Smooth muscle cell (in vitro differentiated cells): ENCODE results near the gene SBF2. TPM values are rescaled to one million over a fixed set of nuclear protein-coding genes. Genes with fewer than 3 reads are reported as not detected.
A peak's percentile ranks its signal among the peaks of the same experiment; 100 is the strongest.
"Not testable (repeated sequence)": the region's sequence is repeated elsewhere in the genome, so short reads cannot be mapped to it uniquely, and the experiment has no call there.

Experiments used
- DNase-seq: peaks from one replicate; lab custom pipeline; 2025; ENCODE audit not compliant: unreplicated experiment; lab: John Stamatoyannopoulos, UW
- H2AFZ ChIP-seq: fragments of 200-600 bp; sonication (generic); 2 replicates; pipeline ENCODE4 v1.6.0; 2016; ENCODE audit warnings: antibody characterized with exemption, low read depth, mild to moderate bottlenecking
- H3F3A ChIP-seq: fragments of 200-600 bp; sonication (generic); 2 replicates; pipeline ENCODE4 v1.6.0; 2017; ENCODE audit warnings: antibody characterized with exemption, low read depth
- H3K27ac ChIP-seq: fragments of 200-600 bp; sonication (generic); 2 replicates; pipeline ENCODE4 v1.5.1; 2016; ENCODE audit warnings: low read depth, mild to moderate bottlenecking
- H3K27me3 ChIP-seq: fragments of 200-600 bp; sonication (generic); 2 replicates; pipeline ENCODE4 v1.6.1; 2016; ENCODE audit warnings: low read depth, mild to moderate bottlenecking
- H3K36me3 ChIP-seq: fragments of 200-600 bp; sonication (generic); 2 replicates; pipeline ENCODE4 v1.5.1; 2016; ENCODE audit warnings: low read depth
- H3K4me1 ChIP-seq: fragments of 200-600 bp; sonication (generic); 2 replicates; pipeline ENCODE4 v1.5.1; 2016; ENCODE audit warnings: low read depth
- H3K4me2 ChIP-seq: fragments of 200-600 bp; sonication (generic); 2 replicates; pipeline ENCODE4 v1.6.0; 2016; ENCODE audit warnings: mild to moderate bottlenecking
- H3K4me3 ChIP-seq: fragments of 200-600 bp; sonication (generic); 2 replicates; pipeline ENCODE4 v1.5.1; 2016; ENCODE audit warnings: mild to moderate bottlenecking
- H3K79me2 ChIP-seq: fragments of 200-600 bp; sonication (generic); 2 replicates; pipeline ENCODE4 v1.6.0; 2016; ENCODE audit warnings: low read depth, mild to moderate bottlenecking
- H3K9ac ChIP-seq: fragments of 200-600 bp; sonication (generic); 2 replicates; pipeline ENCODE4 v1.6.0; 2016; ENCODE audit warnings: low read depth
- H3K9me3 ChIP-seq: fragments of 200-600 bp; sonication (generic); replicated peaks from 2 replicates; pipeline ENCODE4 v1.5.1; 2016; ENCODE audit warnings: low read depth
- H4K20me1 ChIP-seq: fragments of 200-600 bp; sonication (generic); 2 replicates; pipeline ENCODE4 v1.6.0; 2016; ENCODE audit warnings: low read depth
- CTCF ChIP-seq: fragments of 200-600 bp; sonication (generic); IDR thresholded peaks from 2 replicates; pipeline ENCODE4 v1.5.1; 2017; ENCODE audit warnings: borderline replicate concordance, mild to moderate bottlenecking, antibody characterized with exemption; ENCODE audit not compliant: insufficient read depth, poor library complexity, severe bottlenecking
- WGBS: methylation state at CpG from one replicate; pipeline ENCODE4 v1.1.7; 2016; ENCODE audit warnings: low lambda C conversion rate; 5-methylcytosine and 5-hydroxymethylcytosine counted together
- polyA plus RNA-seq: library from polyadenylated mRNA; unstranded; fragments of >200 nt; fragmentation: Nextera tagmentation; extraction: Ambion mirVana; gene quantifications from 2 replicates; pipeline ENCODE4 v1.2.1, GENCODE V29; 2016
- total RNA-seq: library from RNA; depleted of rRNA; stranded (reverse); fragments of >200 nt; gene quantifications from 2 replicates; pipeline ENCODE4 v1.2.3, GENCODE V29; 2014

The SBF2 gene
- total and polyA plus RNA-seq, 2 experiments from 2014 or later, result 19.0 to 80.7 TPM

- peak overlapping the region; percentile 26 for H3K27ac ChIP-seq
- H3F3A ChIP-seq, result no peaks in the 10 kb centered on the region
- peak overlapping the region; percentile 23 for H3K4me2 ChIP-seq
Measured at GRCh38 chr11:9943386-9944110, 350.5 kb downstream of the SBF2 start.

GRCh38 chr11:9941991-9942390, 352.0 kb downstream of the SBF2 start:
- no peaks in the 10 kb centered on the region for H3K4me1 ChIP-seq
- no peak overlapping the region for H3K27ac ChIP-seq
- no peaks in the 10 kb centered on the region for H3K9me3 ChIP-seq
- no peak overlapping the region for H3K4me2 ChIP-seq
- no peak for TF ChIP-seq CTCF
- 100% methylated on average over 5 of the region's 5 CpGs for WGBS
- H3K27me3 ChIP-seq, result no peaks in the 10 kb centered on the region
- H3K79me2 ChIP-seq, result no peaks in the 10 kb centered on the region
- DNase-seq, result no peak
- no peak overlapping the region for H2AFZ ChIP-seq
- H4K20me1 ChIP-seq, result peaks cover 7% of the 10 kb centered on the region
- no peaks in the 10 kb centered on the region for H3F3A ChIP-seq
- H3K36me3 ChIP-seq, result no peaks in the 10 kb centered on the region
- H3K4me3 ChIP-seq, result no peak overlapping the region
- no peak overlapping the region for H3K9ac ChIP-seq

More at GRCh38 chr11:9943386-9944110, 350.5 kb downstream of the SBF2 start:
- H2AFZ ChIP-seq, result no peak overlapping the region
- peaks cover 7% of the 10 kb centered on the region for H4K20me1 ChIP-seq
- H3K9ac ChIP-seq, result no peak overlapping the region
- H3K4me1 ChIP-seq, result no peaks in the 10 kb centered on the region
- no peaks in the 10 kb centered on the region for H3K36me3 ChIP-seq
- H3K27me3 ChIP-seq, result no peaks in the 10 kb centered on the region
- TF ChIP-seq CTCF, result no peak
- H3K79me2 ChIP-seq, result no peaks in the 10 kb centered on the region
- no peaks in the 10 kb centered on the region for H3K9me3 ChIP-seq
- H3K4me3 ChIP-seq, result no peak overlapping the region
- 76% methylated on average over 3 of the region's 3 CpGs for WGBS
- no peak for DNase-seq

- not testable (repeated sequence) for H3K27ac ChIP-seq, DNase-seq, H3K36me3 ChIP-seq, H4K20me1 ChIP-seq, H3K4me2 ChIP-seq, H3K9me3 ChIP-seq, H3F3A ChIP-seq, H3K9ac ChIP-seq, H3K4me1 ChIP-seq, H3K79me2 ChIP-seq, H2AFZ ChIP-seq, H3K4me3 ChIP-seq, H3K27me3 ChIP-seq
- WGBS, result 87% methylated on average over 11 of the region's 11 CpGs
Measured at GRCh38 chr11:9939150-9939549, 354.9 kb downstream of the SBF2 start.

- H4K20me1 ChIP-seq, result no peaks in the 10 kb centered on the region
- no peak for DNase-seq
- H3K79me2 ChIP-seq, result no peaks in the 10 kb centered on the region
- no peaks in the 10 kb centered on the region for H3K4me1 ChIP-seq
- no peak overlapping the region for H3K9ac ChIP-seq
- no peaks in the 10 kb centered on the region for H3F3A ChIP-seq
- H3K27ac ChIP-seq, result no peak overlapping the region
- no peak overlapping the region for H2AFZ ChIP-seq
- H3K36me3 ChIP-seq, result no peaks in the 10 kb centered on the region
- no peaks in the 10 kb centered on the region for H3K9me3 ChIP-seq
- H3K4me3 ChIP-seq, result no peak overlapping the region
- H3K27me3 ChIP-seq, result no peaks in the 10 kb centered on the region
- TF ChIP-seq CTCF, result no peak
- H3K4me2 ChIP-seq, result no peak overlapping the region
Measured at GRCh38 chr11:9936754-9937153, 357.3 kb downstream of the SBF2 start.

GRCh38 chr11:9932843-9933242, 361.2 kb downstream of the SBF2 start:
- DNase-seq, H3K9ac ChIP-seq, H3K4me2 ChIP-seq, H3K36me3 ChIP-seq, H3K79me2 ChIP-seq, H3K27me3 ChIP-seq, H3K9me3 ChIP-seq, H3F3A ChIP-seq, H2AFZ ChIP-seq, H3K27ac ChIP-seq, H4K20me1 ChIP-seq, H3K4me3 ChIP-seq, H3K4me1 ChIP-seq: not testable (repeated sequence)
- WGBS, result 96% methylated on average over 2 of the region's 2 CpGs

- not testable (repeated sequence) for DNase-seq, H3F3A ChIP-seq
- WGBS, result 96% methylated on average over 14 of the region's 14 CpGs
Measured at GRCh38 chr11:9930562-9931331, 363.3 kb downstream of the SBF2 start.

More at GRCh38 chr11:9930562-9931331, 363.3 kb downstream of the SBF2 start:
- not testable (repeated sequence) for H3K9ac ChIP-seq, H2AFZ ChIP-seq, H3K4me3 ChIP-seq, H3K27me3 ChIP-seq, H3K27ac ChIP-seq, H3K4me1 ChIP-seq, H4K20me1 ChIP-seq, H3K79me2 ChIP-seq, H3K9me3 ChIP-seq, H3K36me3 ChIP-seq, H3K4me2 ChIP-seq
